SK-N-SH treated with all-trans-retinoic acid at 6 μM for 48 hours (cell line): Measurements from ENCODE around the gene PRMT2.
"Not testable (repeated sequence)": the region's sequence is repeated elsewhere in the genome, so short reads cannot be mapped to it uniquely, and the experiment has no call there.

Experiments
- ARNTL ChIP-seq: fragments of 450-650 bp; formaldehyde crosslinking; IDR thresholded peaks from 2 replicates; pipeline ENCODE4 v1.5.0; 2020; ENCODE audit warnings: low read depth, mild to moderate bottlenecking, moderate library complexity, borderline replicate concordance
- BACH2 ChIP-seq: fragments of 250-450 bp; sonication (Bioruptor Pico); IDR thresholded peaks from 2 replicates; pipeline ENCODE4 v1.9.0; 2021; ENCODE audit warnings: mild to moderate bottlenecking, borderline replicate concordance
- RARB ChIP-seq: fragments of 250-450 bp; sonication (Bioruptor Pico); IDR thresholded peaks from 2 replicates; pipeline ENCODE4 v1.8.0; 2021; ENCODE audit warnings: mild to moderate bottlenecking, moderate library complexity
- TOX ChIP-seq: fragments of 250-450 bp; sonication (Bioruptor Pico); IDR thresholded peaks from 2 replicates; pipeline ENCODE4 v1.8.0; 2021; ENCODE audit warnings: mild to moderate bottlenecking, moderate library complexity, borderline replicate concordance
- TSHZ2 ChIP-seq: fragments of 250-450 bp; sonication (Bioruptor Pico); IDR thresholded peaks from 2 replicates; pipeline ENCODE4 v1.5.0; 2020; ENCODE audit warnings: mild to moderate bottlenecking, moderate library complexity
- ZFP3 ChIP-seq: fragments of 250-450 bp; sonication (Bioruptor Pico); IDR thresholded peaks from 2 replicates; pipeline ENCODE4 v1.5.0; 2020; ENCODE audit warnings: mild to moderate bottlenecking, moderate library complexity
- ZNF565 ChIP-seq: fragments of 450-650 bp; formaldehyde crosslinking; conservative IDR thresholded peaks from 2 replicates; pipeline ENCODE4 v1.5.0; 2020; ENCODE audit warnings: low read depth, mild to moderate bottlenecking, moderate library complexity
- TF ChIP-seq, protein P1 (sequence below): fragments of 250-450 bp; sonication (Bioruptor Pico); IDR thresholded peaks from 2 replicates; pipeline ENCODE4 v1.8.0; 2020; ENCODE audit warnings: mild to moderate bottlenecking, moderate library complexity, borderline replicate concordance
- TF ChIP-seq, protein P2 (sequence below): fragments of 250-450 bp; sonication (Bioruptor Pico); IDR thresholded peaks from 2 replicates; pipeline ENCODE4 v1.5.1; 2020; ENCODE audit warnings: low read depth, mild to moderate bottlenecking, moderate library complexity

GRCh38 chr21:46630915-46631314 is 4.6 kb upstream of the PRMT2 start:
- TF ChIP-seq, protein P1, sequence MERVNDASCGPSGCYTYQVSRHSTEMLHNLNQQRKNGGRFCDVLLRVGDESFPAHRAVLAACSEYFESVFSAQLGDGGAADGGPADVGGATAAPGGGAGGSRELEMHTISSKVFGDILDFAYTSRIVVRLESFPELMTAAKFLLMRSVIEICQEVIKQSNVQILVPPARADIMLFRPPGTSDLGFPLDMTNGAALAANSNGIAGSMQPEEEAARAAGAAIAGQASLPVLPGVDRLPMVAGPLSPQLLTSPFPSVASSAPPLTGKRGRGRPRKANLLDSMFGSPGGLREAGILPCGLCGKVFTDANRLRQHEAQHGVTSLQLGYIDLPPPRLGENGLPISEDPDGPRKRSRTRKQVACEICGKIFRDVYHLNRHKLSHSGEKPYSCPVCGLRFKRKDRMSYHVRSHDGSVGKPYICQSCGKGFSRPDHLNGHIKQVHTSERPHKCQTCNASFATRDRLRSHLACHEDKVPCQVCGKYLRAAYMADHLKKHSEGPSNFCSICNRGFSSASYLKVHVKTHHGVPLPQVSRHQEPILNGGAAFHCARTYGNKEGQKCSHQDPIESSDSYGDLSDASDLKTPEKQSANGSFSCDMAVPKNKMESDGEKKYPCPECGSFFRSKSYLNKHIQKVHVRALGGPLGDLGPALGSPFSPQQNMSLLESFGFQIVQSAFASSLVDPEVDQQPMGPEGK (CRISPR knock-in tag) = not testable (repeated sequence)
- TF ChIP-seq TOX (CRISPR knock-in tag); ZFP3 (CRISPR knock-in tag); RARB (CRISPR knock-in tag); ZNF565 (CRISPR knock-in tag); BACH2 (CRISPR knock-in tag); ARNTL (CRISPR knock-in tag); TSHZ2: not testable (repeated sequence)
- TF ChIP-seq, protein P2, sequence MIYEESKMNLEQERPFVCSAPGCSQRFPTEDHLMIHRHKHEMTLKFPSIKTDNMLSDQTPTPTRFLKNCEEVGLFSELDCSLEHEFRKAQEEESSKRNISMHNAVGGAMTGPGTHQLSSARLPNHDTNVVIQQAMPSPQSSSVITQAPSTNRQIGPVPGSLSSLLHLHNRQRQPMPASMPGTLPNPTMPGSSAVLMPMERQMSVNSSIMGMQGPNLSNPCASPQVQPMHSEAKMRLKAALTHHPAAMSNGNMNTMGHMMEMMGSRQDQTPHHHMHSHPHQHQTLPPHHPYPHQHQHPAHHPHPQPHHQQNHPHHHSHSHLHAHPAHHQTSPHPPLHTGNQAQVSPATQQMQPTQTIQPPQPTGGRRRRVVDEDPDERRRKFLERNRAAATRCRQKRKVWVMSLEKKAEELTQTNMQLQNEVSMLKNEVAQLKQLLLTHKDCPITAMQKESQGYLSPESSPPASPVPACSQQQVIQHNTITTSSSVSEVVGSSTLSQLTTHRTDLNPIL = not testable (repeated sequence)
